Stimulated activated CD4-positive, alpha-beta T cell treated with anti-CD3 and anti-CD28 coated beads, TNF-alpha, amount 100 ng/mL, for 24 hours (primary cell): ENCODE data around the gene COMP.
"Not testable (repeated sequence)": the region's sequence is repeated elsewhere in the genome, so short reads cannot be mapped to it uniquely, and the experiment has no call there.

Experiments
- DNase-seq, 3 experiments: peaks; one replicate each; pipeline ENCODE4 v3.0.0-alpha.2; 2020; ENCODE audit warnings: low read depth in 3 of 3

Gene COMP

DNA sequence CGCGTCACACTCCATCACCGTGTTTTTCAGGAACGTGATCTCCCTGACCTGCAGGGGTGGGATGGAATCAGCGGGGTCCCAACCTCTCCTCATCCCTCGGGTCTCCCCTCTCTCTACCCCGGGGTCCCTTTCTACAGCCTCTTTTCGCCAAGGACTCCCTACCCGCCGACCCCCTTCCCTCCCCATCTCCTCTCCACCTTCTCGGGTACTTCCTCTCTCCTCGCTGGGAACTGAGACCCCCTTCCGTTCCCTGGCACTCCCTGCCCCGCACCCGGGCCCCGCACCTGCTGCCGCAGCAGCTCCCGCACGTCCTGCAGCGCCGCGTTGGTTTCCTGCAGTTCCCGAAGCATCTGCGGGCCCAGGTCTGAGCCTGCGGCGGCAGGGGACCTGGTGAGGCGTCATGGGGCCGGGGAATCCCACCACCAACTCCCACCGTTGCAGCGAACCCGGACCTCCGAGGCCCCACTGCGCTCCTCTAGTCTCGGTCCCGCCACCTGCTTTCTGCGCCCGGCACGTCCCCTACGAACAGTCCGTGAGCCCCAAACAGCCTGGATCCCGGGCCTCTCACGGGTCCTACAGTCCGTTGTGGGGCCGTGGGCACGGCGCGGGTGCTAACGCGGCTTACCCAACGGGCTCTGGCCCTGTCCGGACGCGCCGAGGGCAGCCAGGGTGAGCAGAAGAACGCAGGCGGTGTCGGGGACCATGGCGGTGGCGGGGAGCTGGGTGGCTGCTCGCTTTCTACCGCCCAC is at the start of gene COMP:
TSS of gene COMP (minus strand) at position 740 of the 749 bp plus-strand sequence. CDS start at position 704, 36 bp downstream.
- DNase-seq: no peak

DNA sequence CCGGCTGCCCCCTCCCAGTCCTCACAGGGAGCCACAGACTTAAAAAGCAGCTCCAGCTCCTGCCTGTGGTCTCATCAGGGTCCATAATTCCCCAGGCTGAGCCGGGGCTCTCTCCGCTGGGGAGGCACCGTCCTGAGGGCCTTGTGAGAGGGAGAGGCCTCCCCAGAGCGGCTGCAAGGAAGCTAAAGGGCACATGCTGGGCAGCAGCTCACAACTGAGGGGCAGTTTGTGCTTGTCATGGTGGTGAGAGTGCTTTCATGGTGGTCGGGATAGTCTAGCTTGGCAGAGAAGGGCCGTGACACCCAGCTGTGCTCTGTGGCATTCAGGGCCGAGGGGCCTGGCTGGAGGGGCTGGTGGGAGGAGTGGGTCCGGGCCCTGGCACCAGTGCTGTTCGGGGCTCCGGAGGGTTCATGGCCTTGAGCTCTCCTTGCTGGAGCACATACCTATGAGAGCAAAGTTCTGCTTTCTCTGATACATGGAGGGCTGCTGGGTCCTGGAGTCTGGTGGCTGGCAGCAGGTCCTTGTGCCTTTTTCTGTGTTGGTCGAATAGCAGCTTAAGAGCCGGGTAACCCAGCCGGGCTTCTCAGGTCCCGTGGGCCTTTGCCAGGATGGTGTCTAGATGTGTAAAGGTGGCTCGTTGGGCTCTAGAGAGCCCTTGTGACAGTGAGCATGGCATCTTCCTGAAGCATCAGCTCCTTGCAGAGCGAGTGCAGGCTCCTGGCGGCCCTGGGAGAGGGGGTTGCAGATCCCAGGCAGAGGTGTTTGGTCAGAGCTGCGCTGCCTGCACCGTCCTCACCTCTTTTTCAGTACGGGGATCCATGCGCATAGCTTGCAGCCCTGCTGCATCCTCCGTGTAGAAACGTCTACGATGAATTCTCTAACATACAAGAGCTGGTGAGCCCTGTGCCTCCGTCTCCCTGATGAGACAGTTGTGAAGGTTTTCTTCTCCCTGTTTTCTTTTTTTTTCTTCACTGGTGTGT is 49.5 kb upstream of the COMP start:
- DNase-seq: no peak

GRCh38 chr19:18839465-18840287 is 48.6 kb upstream of the COMP start:
- no peak for DNase-seq

DNA sequence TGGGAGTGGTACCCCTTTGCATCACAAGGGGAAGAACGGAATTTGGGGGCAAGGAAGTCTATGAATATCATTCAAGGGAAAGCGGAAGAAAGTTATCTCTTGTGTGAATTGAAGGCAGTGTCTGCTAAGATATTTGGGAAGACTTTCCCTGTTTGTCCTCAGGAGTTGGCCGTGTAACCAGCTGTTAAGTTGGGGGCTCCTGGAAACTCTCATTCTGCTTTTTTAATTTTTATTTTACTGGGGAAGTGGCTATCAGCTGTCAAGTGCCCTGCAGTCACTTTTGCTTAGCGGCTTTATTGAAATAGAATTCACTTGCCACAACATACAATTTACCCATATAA is 43.5 kb upstream of the COMP start:
- no peak for DNase-seq

- DNase-seq: no peak
Measured at GRCh38 chr19:18833849-18834643, 42.9 kb upstream of the COMP start.

DNA sequence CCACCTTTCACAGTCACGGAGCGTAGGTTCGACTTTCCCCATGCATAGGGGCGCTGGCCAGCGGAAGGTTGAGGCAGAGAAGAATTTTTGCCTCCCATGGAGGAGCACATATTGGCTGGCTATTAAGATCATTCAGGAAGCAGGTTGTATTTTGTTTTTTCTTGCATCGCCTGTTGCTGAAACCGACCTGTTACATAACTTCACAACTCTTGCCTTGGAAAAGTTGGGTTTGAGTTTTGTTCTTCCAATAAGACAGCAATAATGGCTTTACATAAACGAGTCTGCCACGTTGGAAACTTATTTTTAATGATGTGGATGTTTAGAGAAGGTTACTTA is 42.0 kb upstream of the COMP start:
- DNase-seq: no peak

DNA sequence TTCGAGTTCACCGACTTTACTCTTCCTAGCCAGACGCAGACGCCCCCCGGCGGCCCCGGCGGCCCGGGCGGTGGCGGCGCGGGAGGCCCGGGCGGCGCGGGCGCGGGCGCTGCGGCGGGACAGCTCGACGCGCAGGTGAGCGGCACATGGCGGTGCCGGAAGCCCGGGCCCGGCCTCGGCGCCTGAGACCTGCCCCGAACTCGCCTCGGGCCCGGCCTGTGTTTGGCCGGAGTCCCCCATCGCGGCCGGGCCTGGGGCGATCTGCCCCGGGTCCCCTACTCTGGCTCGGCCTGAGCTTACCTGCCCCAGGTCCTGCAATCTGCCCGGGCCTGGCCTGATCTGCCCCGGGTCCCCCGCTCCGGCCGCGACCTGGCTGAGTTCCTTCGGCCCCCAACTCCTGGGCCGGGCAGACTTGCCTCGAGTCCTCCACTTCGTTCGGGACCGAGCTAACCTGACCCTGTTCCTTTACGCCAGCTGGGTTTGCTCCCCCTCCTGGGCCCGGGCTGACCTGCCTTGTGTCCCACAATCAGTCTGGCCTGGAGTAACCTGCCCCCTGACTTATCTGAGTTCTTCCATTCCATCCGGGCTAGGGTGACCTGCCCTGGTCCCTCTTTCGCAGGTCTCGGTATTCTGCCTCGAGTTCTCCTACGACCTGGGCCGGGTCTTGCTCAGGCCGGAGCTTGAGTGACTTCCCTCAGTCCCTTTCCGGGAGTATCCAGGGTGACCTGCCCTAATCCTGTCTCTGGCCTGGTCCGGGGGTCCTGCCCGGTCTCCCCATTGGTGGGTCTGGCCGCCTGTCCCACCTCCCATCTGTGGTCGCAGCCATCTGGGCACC is 41.4 kb upstream of the COMP start:
- peak in 1 of 3 experiments; percentile 18 for DNase-seq

- DNase-seq: peak; percentile 90 to 97 (median 95)
Measured at GRCh38 chr19:18831524-18832305, 40.6 kb upstream of the COMP start, which contains the start of gene UPF1. UPF1 (plus strand) TSS chr19:18831959; CDS start chr19:18832210, 251 bp downstream.

- no peak for DNase-seq
Measured at GRCh38 chr19:18830488-18830887, 39.4 kb upstream of the COMP start.

DNA sequence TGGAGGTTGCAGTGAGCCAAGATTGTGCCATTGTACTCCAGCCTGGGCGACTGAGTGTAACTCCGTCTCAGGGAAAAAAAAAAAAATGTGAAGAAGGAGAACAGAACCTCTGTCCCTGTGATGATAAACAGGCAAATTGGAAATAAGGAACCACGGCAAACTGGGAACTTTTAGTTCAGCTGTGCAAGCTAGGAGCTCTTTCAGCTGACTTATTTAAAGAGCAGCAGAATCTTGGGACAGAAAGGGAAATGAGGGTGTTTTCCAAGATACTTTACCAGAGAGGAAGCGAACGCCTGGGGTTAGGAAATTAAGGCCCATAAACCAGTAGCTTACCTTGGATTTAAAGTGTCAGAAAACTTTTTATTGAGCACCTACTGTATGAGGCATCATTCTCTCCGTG is 37.7 kb upstream of the COMP start:
- DNase-seq: no peak

DNA sequence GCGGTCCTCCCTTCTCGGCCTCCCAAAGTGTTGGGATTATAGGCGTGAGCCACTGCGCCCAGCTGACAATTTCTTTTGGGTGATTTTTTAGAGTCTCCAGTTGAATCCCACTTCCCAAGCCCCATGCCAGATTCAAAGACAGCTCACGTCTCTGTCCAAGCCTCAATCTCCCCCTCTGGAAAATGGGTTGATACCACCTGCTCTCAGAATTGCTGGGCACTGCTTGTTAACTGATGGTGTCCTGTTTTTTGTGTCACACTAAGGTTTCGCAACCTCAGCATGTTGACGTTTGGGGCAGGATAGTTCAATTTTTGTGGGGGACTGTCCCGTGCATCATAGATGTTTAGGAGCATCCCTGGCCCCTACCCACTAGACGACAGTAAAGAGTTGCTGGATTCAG is 26.5 kb upstream of the COMP start:
- DNase-seq: no peak

DNA sequence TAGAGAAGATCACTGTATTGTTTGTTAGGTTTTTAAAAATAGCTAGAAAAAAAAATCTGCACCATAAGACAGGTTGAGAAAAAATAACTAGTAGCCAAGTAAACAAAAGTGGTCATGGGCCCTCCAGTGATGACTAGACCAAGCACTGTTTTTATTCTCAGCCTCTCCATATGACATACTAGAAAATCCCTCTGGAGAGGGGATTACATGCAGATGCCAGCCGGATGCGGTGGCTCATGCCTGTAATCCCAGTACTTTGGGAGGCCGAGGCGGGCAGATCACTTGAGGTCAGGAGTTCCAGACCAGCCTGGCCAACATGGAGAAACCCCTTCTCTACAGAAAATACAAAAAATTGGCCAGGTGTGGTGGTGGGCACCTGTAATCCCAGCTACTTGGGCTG is 25.5 kb upstream of the COMP start:
- DNase-seq: not testable (repeated sequence)

DNA sequence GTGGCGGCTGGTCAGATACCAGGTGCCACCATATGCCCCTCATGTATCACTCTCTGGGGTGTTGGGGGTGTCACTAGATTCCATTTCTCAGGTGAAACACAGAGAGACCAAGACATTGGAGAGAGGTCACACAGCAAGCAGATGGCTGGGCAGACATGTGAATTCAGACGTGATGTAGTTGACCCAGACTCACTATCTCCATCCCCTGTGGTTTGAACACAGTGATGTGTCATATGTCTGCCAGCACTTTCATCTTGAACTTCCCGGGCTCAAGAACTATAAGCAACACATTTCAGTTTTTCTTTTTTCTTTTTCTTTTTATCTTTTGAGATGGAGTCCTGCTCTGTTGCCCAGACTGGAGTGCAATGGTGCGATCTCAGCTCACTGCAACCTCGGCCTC is 24.6 kb upstream of the COMP start:
- no peak for DNase-seq

DNA sequence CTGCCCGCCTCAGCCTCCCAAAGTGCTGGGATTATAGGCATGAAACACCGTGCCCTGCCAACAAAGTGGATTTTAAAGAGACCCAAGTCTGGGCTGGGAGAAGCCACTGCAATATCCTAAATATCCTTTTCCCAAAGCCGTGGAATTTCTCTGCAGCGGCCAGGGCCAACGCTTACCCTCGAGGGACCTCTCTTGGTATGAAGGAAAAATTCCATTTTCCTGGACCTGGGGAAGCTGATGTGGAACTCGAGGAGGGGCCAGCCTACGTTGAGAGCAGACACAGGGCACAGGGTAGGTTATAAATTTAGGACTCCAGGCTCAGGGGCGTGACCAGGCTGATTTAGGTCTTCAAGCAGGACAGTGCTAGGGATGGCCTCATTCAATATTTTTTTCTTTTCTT is 23.0 kb upstream of the COMP start:
- DNase-seq: no peak

GRCh38 chr19:18811638-18812037 is 20.5 kb upstream of the COMP start:
- not testable (repeated sequence) for DNase-seq

- DNase-seq: no peak
Measured at GRCh38 chr19:18809149-18809868, 18.2 kb upstream of the COMP start.

GRCh38 chr19:18807861-18808331 is 16.8 kb upstream of the COMP start:
- DNase-seq: no peak

- DNase-seq: no peak
Measured at GRCh38 chr19:18804643-18805042, 13.5 kb upstream of the COMP start.

DNA sequence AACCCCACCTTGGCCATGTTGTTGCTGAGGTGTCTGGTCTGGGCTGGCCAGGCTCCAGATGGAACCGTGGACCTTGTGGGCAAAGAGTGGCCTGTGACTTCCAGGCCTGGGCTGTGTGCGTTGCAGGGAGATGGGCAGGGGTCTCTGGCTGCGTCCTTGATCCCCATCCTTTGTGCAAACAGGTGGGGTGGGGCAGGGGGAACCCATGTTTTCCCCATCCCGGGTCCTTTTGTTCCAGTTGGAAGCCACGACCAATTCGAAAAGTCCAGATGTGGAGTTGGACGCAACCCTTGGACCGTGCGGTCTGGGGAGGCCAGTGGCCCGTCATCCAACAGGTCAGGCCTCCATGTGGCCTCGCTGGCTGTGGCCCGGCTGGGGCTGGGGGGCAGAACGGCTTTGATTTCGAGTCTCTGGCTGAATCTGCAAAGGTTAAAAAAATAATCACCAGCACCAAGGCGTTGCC is 13.1 kb upstream of the COMP start:
- DNase-seq: no peak
